A549 (cell line): ENCODE measurements around the gene RTEL1.

Source experiments
- CHD4 ChIP-seq: fragments of 200-600 bp; sonication (generic); IDR thresholded peaks from 2 replicates; pipeline ENCODE4 v1.6.1; 2016; ENCODE audit warnings: antibody characterized with exemption, mild to moderate bottlenecking, borderline replicate concordance
- CTCF ChIP-seq: fragments of >200 bp; sonication (Bioruptor Twin); formaldehyde crosslinking; IDR thresholded peaks from 3 replicates; pipeline ENCODE4 v1.5.1; 2016
- EP300 ChIP-seq, 2 experiments: fragments of >200 bp; sonication (Bioruptor Twin); formaldehyde crosslinking; IDR thresholded peaks; 2 replicates in 1 of 2; 3 replicates in 1 of 2; pipeline ENCODE4 v1.6.1; 2016 to 2017
- ESRRA ChIP-seq: fragments of 150-350 bp; IDR thresholded peaks from 2 replicates; pipeline ENCODE4 v1.6.1; 2014; ENCODE audit warnings: mild to moderate bottlenecking, low read length, borderline replicate concordance
- HMGXB4 ChIP-seq: fragments of 250-450 bp; sonication (Bioruptor Pico); IDR thresholded peaks from 2 replicates; pipeline ENCODE4 v1.5.0; 2021; ENCODE audit warnings: mild to moderate bottlenecking, moderate library complexity, borderline replicate concordance
- MAX ChIP-seq: IDR thresholded peaks from 2 replicates; pipeline ENCODE4 v1.6.1; 2012
- MAZ ChIP-seq: fragments of 150-350 bp; IDR thresholded peaks from 2 replicates; pipeline ENCODE4 v1.6.1; 2014; ENCODE audit warnings: antibody characterized with exemption, low read depth, low read length, borderline replicate concordance
- NPAS2 ChIP-seq: fragments of 250-450 bp; sonication (Bioruptor Pico); IDR thresholded peaks from 2 replicates; pipeline ENCODE4 v1.8.0; 2022; ENCODE audit warnings: mild to moderate bottlenecking, moderate library complexity, borderline replicate concordance
- USF2 ChIP-seq: fragments of 450-650 bp; IDR thresholded peaks from 2 replicates; pipeline ENCODE4 v1.6.1; 2014; ENCODE audit warnings: antibody characterized with exemption
- ZC3H11A ChIP-seq: fragments of 450-650 bp; IDR thresholded peaks from 2 replicates; pipeline ENCODE4 v1.6.1; 2014; ENCODE audit warnings: antibody characterized with exemption, mild to moderate bottlenecking
- ZSCAN20 ChIP-seq: fragments of 250-450 bp; sonication (Bioruptor Pico); IDR thresholded peaks from 2 replicates; pipeline ENCODE4 v1.8.0; 2022; ENCODE audit warnings: mild to moderate bottlenecking, moderate library complexity

GRCh38 chr20:63711085-63711645, 53.1 kb downstream of the RTEL1 start:
- TF ChIP-seq CHD4 = no peak
- TF ChIP-seq HMGXB4 (CRISPR knock-in tag) = no peak
- TF ChIP-seq ZC3H11A = no peak
- TF ChIP-seq CTCF = no peak
- TF ChIP-seq ZSCAN20 (CRISPR knock-in tag) = no peak
- TF ChIP-seq MAZ = no peak
- TF ChIP-seq MAX = no peak
- no peak for TF ChIP-seq ESRRA
- no peak for TF ChIP-seq NPAS2
- TF ChIP-seq EP300 (IDR thresholded peaks at IDR 0.05) = no peak
- TF ChIP-seq USF2 = no peak
